MM.1S (cell line): ENCODE results near the gene TRNT1.

Source experiments
- EZH2phosphoT487 ChIP-seq: fragments of 300-600 bp; sonication (generic); IDR thresholded peaks from 2 replicates; pipeline ENCODE4 v1.6.1; 2018; ENCODE audit warnings: antibody characterized with exemption, low read length
- TF ChIP-seq, protein P1 (sequence below): fragments of 300-600 bp; sonication (generic); IDR thresholded peaks from 2 replicates; pipeline ENCODE4 v1.5.1; 2016; ENCODE audit warnings: antibody characterized with exemption, low read length, mixed read lengths

DNA sequence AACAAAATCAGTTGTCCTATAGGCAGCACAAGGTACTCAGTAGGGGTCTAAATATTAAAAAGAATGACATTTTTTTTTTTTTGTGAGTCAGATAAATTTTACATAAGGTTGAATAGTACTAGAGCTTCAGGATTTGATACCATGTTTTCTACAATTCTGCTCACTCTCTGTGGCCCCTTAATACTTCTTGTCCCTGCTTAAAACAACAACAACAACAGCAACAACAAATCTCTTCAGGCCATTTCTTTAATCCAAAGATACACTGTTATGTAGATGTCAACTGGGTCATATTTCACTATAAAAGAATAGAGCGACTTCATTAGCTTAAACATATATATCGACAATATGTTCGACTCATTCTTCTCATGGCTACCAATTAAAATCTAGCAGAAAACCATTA is 19.6 kb upstream of the TRNT1 start:
- TF ChIP-seq, protein P1, sequence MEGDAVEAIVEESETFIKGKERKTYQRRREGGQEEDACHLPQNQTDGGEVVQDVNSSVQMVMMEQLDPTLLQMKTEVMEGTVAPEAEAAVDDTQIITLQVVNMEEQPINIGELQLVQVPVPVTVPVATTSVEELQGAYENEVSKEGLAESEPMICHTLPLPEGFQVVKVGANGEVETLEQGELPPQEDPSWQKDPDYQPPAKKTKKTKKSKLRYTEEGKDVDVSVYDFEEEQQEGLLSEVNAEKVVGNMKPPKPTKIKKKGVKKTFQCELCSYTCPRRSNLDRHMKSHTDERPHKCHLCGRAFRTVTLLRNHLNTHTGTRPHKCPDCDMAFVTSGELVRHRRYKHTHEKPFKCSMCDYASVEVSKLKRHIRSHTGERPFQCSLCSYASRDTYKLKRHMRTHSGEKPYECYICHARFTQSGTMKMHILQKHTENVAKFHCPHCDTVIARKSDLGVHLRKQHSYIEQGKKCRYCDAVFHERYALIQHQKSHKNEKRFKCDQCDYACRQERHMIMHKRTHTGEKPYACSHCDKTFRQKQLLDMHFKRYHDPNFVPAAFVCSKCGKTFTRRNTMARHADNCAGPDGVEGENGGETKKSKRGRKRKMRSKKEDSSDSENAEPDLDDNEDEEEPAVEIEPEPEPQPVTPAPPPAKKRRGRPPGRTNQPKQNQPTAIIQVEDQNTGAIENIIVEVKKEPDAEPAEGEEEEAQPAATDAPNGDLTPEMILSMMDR: no peak
- no peak for TF ChIP-seq EZH2phosphoT487
